ENCODE results near the gene MYO1D.
"Not testable (repeated sequence)": the region's sequence is repeated elsewhere in the genome, so short reads cannot be mapped to it uniquely, and the experiment has no call there.

MYO1D gene

DNA sequence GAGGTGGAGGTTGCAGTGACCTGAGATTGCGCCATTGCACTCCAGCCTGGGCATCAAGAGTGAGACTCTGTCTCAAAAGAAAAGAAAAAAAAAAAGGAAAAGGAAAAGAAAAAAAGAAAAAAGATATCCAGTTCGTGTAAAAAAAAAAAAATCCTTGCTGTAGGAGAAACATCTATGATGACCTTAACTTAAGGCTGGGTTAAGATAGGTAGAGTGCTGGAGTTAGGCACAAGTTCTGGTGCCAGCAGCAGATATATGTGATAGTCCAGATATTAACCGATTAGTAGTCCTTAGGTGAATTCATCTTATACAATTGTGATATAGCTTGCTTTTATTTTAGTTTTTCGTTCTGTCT lies 415.4 kb downstream of the MYO1D start:
- TF ChIP-seq, protein P1, sequence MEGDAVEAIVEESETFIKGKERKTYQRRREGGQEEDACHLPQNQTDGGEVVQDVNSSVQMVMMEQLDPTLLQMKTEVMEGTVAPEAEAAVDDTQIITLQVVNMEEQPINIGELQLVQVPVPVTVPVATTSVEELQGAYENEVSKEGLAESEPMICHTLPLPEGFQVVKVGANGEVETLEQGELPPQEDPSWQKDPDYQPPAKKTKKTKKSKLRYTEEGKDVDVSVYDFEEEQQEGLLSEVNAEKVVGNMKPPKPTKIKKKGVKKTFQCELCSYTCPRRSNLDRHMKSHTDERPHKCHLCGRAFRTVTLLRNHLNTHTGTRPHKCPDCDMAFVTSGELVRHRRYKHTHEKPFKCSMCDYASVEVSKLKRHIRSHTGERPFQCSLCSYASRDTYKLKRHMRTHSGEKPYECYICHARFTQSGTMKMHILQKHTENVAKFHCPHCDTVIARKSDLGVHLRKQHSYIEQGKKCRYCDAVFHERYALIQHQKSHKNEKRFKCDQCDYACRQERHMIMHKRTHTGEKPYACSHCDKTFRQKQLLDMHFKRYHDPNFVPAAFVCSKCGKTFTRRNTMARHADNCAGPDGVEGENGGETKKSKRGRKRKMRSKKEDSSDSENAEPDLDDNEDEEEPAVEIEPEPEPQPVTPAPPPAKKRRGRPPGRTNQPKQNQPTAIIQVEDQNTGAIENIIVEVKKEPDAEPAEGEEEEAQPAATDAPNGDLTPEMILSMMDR (IDR thresholded peaks at IDR 0.05; ENCODE audit: control insufficient read depth, extremely low read depth, insufficient read depth): no peak

DNA sequence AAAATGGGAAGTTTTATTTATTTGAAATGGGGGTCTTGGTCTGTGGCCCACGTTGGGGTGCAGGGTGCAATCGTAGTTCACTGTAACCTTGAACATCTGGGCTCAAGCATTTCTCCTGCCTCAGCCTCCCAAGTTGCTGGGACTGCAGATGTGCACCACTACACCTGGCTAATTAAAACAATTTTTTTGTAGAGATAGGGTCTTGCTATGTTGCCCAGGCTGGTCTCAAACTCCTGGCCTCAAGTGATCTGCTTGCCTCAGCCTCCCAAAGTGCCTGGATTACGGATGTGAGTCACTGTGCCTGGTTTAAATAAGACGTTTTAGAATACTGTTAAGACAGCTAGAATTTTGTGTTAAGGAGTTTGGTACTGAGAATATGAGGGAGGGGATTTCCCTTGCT lies 416.9 kb downstream of the MYO1D start:
- no peak overlapping the region for H3K4me3 ChIP-seq (ENCODE audit: low read depth, low read length)
- DNase-seq (ENCODE audit: low read depth): no peak
- TF ChIP-seq, protein P1 (IDR thresholded peaks at IDR 0.05; ENCODE audit: control insufficient read depth, extremely low read depth, insufficient read depth): no peak

More for the DNA sequence above, 415.4 kb downstream of the MYO1D start:
- no peak overlapping the region for H3K4me3 ChIP-seq (ENCODE audit: low read depth, low read length)
- no peak for DNase-seq (ENCODE audit: low read depth)

DNA sequence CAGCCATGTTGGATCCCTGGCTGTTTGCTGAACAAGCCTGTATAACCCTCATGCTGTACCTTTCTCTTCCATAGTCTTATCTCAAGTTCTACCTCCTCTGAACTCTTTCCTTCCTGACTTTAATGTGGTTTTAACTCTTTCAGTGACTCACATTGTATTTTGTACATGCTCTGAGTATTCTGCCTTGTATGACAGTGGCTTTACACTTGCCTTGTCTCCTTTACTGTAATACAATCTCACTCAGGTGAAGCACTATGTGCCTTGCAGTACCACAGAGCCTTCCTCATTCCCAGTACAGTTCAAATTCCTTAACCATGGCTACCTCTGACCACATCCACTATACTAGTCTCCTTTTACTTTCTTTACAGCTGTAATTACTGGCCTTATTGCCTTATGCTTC lies 418.6 kb downstream of the MYO1D start:
- TF ChIP-seq, protein P1 (IDR thresholded peaks at IDR 0.05; ENCODE audit: control insufficient read depth, extremely low read depth, insufficient read depth): no peak
- H3K4me3 ChIP-seq (ENCODE audit: low read depth, low read length): no peak overlapping the region
- DNase-seq (ENCODE audit: low read depth): no peak

DNA sequence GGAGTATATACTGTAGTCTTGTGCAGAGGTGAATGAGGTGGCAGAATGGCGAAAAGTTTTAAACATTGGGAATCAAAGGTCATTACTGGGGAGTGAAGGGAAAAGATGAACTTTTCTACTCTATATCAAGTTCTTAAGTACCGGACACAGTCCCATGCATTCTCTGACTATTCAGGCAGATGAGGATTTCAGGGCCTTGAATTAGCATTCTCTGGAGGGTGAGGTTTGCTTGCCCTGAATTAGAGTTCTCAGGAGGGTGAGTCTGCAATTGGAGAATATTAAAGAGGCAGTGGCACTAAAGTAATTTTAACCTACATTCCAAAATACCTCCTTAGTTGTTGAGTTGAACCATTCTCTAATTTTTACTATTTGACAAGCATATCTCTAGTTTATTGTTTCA lies 423.6 kb downstream of the MYO1D start:
- no peak overlapping the region for H3K4me3 ChIP-seq (ENCODE audit: low read depth, low read length)
- TF ChIP-seq, protein P1 (IDR thresholded peaks at IDR 0.05; ENCODE audit: control insufficient read depth, extremely low read depth, insufficient read depth): no peak
- no peak for DNase-seq (ENCODE audit: low read depth)

DNA sequence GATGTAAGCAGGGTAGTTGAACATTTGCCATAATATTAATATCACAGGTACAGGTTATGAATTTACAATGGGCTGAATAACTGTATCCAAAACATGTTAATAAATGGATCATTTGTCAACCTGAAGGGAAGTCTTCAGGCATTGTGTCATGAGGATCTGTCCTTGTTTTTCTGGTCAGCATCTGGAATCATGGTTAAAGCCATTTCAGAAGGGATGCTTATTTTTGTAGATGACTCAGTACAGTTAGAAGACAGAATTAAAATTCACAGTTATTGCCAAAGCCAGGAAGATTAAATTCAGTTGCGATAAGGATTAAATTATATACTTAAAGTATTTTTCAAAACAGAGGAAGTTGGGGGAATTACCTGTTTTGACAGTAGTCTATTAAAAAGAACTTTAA lies 424.6 kb downstream of the MYO1D start:
- DNase-seq (ENCODE audit: low read depth): no peak
- H3K4me3 ChIP-seq (ENCODE audit: low read depth, low read length): no peak overlapping the region
- TF ChIP-seq, protein P1 (IDR thresholded peaks at IDR 0.05; ENCODE audit: control insufficient read depth, extremely low read depth, insufficient read depth): no peak

DNA sequence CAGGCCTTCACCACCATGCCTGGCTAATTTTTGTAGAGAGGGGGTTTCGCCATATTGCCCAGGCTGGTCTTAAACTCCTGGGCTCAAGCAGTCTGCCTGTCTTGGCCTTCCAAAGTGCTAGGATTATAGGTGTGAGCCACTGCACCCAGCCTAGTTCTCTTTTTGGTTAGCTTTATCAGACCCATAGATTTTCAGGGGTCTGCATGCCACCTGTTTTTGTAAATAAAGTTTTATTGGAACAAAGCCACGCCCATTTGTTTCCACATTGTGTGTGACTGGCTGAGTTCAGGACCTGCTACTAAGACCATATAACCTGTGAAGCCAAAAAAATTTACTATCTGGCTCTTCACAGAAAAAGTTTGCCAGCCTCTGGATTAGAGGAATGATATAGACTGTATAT lies 425.0 kb downstream of the MYO1D start:
- TF ChIP-seq, protein P1 (IDR thresholded peaks at IDR 0.05; ENCODE audit: control insufficient read depth, extremely low read depth, insufficient read depth): no peak
- no peak for DNase-seq (ENCODE audit: low read depth)
- no peak overlapping the region for H3K4me3 ChIP-seq (ENCODE audit: low read depth, low read length)

DNA sequence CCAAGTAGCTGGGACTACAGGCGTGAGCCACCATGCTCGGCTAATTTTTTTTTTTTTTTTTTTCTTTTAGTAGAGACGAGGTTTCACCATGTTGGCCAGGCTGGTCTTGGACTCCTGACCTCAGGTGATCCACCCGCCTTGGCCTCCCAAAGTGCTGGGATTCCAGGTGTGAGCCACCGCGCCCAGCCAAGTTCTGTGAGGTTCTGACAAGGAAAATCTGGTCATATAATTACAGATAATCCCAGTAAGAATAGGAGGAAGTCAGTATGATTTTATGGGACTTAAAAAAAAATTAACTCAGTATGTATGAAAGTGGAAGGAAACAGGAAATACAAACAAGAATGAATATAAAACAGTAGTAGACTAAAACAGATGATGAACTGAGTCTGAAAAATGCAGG lies 426.5 kb downstream of the MYO1D start:
- not testable (repeated sequence) for DNase-seq (ENCODE audit: low read depth); H3K4me3 ChIP-seq (ENCODE audit: low read depth, low read length)

DNA sequence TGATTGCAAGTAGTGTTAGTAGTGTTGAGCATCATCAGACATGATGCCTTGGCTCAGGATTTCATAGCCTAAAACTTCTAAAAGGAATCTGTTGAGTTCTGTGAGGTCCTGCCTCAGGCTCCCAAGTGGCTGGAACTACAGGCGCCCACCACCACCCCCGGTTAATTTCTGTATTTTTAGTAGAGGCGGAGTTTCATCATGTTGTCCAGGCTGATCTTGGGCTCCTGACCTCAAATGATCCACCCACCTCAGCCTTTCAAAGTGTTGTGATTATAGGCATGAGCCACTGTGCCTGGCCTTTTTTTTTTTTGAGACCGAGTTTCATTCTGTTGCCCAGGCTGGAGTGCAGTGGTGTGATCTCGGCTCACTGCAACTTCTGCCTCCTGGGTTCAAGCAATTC lies 427.0 kb downstream of the MYO1D start:
- no peak for DNase-seq (ENCODE audit: low read depth)
- H3K4me3 ChIP-seq (ENCODE audit: low read depth, low read length): no peak overlapping the region
- TF ChIP-seq, protein P1 (IDR thresholded peaks at IDR 0.05; ENCODE audit: control insufficient read depth, extremely low read depth, insufficient read depth): no peak
